ENCODE results near the gene CDHR2. TPM values are rescaled to one million over a fixed set of nuclear protein-coding genes. Genes with fewer than 3 reads are reported as not detected.
A peak's percentile ranks its signal among the peaks of the same experiment; 100 is the strongest.

The CDHR2 gene
- total RNA-seq, 1 donor from 2014 or later = 0.40 TPM

DNA sequence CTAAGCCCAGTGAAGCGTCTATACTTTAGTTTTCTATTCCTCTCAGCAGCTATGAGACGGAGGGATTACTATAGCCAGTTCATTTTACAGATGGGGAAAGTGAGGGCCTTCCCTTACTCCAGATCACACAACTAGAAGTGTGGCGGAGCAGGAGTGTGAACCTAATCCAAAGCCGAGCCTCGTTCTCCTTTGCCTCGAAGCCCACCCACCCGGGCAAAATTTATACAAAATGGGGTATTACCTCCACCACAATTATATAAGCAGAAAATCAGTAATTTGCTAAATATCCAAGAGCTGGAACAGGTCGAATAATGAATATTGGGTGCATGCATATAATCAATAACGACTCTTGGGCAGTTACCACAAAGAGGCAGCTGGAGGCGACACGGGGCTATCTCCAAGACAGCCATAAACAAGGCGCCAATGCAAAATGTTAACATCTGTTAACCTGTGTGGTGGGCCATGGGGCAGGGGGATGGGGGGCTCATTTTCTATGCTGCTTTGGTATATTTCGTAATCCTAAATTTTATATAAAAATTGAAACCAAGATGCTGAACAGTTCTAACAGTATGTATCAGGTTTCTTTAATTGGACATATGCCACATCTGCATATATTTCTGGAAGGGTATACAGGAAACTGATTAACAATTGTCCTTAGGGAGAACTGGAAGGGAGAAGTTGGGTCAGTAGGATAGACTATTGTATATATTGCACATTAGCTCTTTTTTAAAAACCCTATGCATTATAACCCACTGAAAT lies 10.7 kb upstream of the CDHR2 start:
- no peak for DNase-seq (ENCODE audit: low spot score)

DNA sequence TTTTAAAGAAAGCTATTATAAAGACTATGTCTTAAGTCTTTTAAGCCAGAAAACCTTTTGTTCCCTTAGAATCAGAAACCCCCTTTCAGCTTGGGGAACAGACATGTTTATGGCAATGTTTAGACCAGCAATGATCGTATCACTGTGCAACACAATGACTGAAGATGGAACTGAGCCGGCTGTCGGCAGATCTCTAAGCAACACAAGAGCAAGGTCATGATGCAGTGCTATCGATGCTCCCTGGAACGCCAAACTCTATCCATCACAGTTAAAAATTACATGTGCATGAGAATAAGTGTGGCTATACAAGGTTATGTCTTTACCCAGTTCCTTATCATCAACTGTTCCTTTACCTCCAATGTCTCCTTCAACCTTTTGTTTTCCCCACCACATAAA lies 10.2 kb upstream of the CDHR2 start:
- Mint-ChIP-seq H3K36me3 (ENCODE audit: low read depth) (no peaks in the 10 kb centered on the region), H3K9me3 (ENCODE audit: low read depth) (no peaks in the 10 kb centered on the region), H3K27me3 (ENCODE audit: low read depth) (no peaks in the 10 kb centered on the region), H3K27ac (ENCODE audit: unreplicated experiment) (no peak overlapping the region), H3K4me3 (ENCODE audit: unreplicated experiment) (no peak overlapping the region), H3K4me1 (ENCODE audit: low read depth) (peaks cover 61% of the 10 kb centered on the region)
- no peak for DNase-seq (ENCODE audit: low spot score)
- TF ChIP-seq, protein P1, sequence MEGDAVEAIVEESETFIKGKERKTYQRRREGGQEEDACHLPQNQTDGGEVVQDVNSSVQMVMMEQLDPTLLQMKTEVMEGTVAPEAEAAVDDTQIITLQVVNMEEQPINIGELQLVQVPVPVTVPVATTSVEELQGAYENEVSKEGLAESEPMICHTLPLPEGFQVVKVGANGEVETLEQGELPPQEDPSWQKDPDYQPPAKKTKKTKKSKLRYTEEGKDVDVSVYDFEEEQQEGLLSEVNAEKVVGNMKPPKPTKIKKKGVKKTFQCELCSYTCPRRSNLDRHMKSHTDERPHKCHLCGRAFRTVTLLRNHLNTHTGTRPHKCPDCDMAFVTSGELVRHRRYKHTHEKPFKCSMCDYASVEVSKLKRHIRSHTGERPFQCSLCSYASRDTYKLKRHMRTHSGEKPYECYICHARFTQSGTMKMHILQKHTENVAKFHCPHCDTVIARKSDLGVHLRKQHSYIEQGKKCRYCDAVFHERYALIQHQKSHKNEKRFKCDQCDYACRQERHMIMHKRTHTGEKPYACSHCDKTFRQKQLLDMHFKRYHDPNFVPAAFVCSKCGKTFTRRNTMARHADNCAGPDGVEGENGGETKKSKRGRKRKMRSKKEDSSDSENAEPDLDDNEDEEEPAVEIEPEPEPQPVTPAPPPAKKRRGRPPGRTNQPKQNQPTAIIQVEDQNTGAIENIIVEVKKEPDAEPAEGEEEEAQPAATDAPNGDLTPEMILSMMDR (IDR thresholded peaks at IDR 0.05) = no peak

More for the DNA sequence above, 10.7 kb upstream of the CDHR2 start:
- no peaks in the 10 kb centered on the region for H3K9me3 Mint-ChIP-seq (ENCODE audit: low read depth)
- TF ChIP-seq, protein P1 (IDR thresholded peaks at IDR 0.05) = peak; percentile 28
- peaks cover 62% of the 10 kb centered on the region for H3K4me1 Mint-ChIP-seq (ENCODE audit: low read depth)
- peak overlapping the region; percentile 91 for H3K4me3 Mint-ChIP-seq (ENCODE audit: unreplicated experiment)
- H3K27ac Mint-ChIP-seq (ENCODE audit: unreplicated experiment) = peak overlapping the region; percentile 99
- no peaks in the 10 kb centered on the region for H3K36me3 Mint-ChIP-seq (ENCODE audit: low read depth)
- no peaks in the 10 kb centered on the region for H3K27me3 Mint-ChIP-seq (ENCODE audit: low read depth)

DNA sequence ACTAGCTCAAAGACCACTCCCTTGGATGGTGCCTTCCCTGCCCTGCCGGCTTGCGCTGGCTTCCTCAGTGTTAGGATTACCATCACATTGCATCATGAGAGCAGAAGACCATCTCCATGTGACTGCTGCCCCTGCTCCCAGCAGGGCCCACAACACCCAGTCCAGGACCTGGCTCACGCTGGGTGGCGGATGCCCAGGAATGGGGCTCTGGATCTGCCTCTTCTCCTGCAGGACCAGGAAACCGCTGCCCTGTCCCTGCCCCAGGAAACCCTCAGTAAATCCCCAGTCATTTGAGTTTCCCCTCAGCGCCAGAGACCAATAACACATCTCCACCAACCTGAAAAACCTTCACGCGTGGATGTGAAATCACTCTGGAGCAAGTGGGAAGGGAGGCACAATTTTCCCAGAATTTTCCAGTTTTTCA lies 8.7 kb upstream of the CDHR2 start:
- H3K4me3 Mint-ChIP-seq (ENCODE audit: unreplicated experiment) = no peak overlapping the region
- no peak for DNase-seq (ENCODE audit: low spot score)

DNA sequence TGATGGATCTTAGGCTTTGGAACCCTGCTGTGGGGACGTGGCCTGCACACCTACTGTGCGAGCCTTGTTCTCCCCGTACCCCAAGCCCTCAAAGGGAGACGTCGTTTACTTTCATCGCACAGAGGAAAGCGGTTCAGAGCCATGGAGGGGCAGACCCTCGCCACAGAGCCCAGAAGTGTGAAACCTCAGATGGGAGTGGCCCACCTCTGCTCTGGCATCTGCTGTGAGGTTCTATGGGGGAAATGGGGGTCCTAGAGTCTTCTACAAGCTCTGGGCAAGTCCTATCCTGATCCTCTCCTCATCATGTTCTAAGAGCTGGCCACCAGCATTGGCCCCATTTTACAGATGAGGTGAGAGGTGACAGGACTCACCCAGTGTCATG lies 8.2 kb upstream of the CDHR2 start:
- peaks cover 45% of the 10 kb centered on the region for H3K4me1 Mint-ChIP-seq (ENCODE audit: low read depth)
- H3K27ac Mint-ChIP-seq (ENCODE audit: unreplicated experiment) = peak overlapping the region; percentile 90
- DNase-seq (ENCODE audit: low spot score) = no peak
- no peak overlapping the region for H3K4me3 Mint-ChIP-seq (ENCODE audit: unreplicated experiment)
- TF ChIP-seq, protein P1 (IDR thresholded peaks at IDR 0.05) = no peak
- H3K9me3 Mint-ChIP-seq (ENCODE audit: low read depth) = no peaks in the 10 kb centered on the region
- H3K36me3 Mint-ChIP-seq (ENCODE audit: low read depth) = no peaks in the 10 kb centered on the region
- no peaks in the 10 kb centered on the region for H3K27me3 Mint-ChIP-seq (ENCODE audit: low read depth)

More for the DNA sequence above, 8.7 kb upstream of the CDHR2 start:
- TF ChIP-seq, protein P1 (IDR thresholded peaks at IDR 0.05) = no peak
- peaks cover 50% of the 10 kb centered on the region for H3K4me1 Mint-ChIP-seq (ENCODE audit: low read depth)
- H3K27ac Mint-ChIP-seq (ENCODE audit: unreplicated experiment) = peak overlapping the region; percentile 90
- no peaks in the 10 kb centered on the region for H3K27me3 Mint-ChIP-seq (ENCODE audit: low read depth)
- H3K9me3 Mint-ChIP-seq (ENCODE audit: low read depth) = no peaks in the 10 kb centered on the region
- no peaks in the 10 kb centered on the region for H3K36me3 Mint-ChIP-seq (ENCODE audit: low read depth)

DNA sequence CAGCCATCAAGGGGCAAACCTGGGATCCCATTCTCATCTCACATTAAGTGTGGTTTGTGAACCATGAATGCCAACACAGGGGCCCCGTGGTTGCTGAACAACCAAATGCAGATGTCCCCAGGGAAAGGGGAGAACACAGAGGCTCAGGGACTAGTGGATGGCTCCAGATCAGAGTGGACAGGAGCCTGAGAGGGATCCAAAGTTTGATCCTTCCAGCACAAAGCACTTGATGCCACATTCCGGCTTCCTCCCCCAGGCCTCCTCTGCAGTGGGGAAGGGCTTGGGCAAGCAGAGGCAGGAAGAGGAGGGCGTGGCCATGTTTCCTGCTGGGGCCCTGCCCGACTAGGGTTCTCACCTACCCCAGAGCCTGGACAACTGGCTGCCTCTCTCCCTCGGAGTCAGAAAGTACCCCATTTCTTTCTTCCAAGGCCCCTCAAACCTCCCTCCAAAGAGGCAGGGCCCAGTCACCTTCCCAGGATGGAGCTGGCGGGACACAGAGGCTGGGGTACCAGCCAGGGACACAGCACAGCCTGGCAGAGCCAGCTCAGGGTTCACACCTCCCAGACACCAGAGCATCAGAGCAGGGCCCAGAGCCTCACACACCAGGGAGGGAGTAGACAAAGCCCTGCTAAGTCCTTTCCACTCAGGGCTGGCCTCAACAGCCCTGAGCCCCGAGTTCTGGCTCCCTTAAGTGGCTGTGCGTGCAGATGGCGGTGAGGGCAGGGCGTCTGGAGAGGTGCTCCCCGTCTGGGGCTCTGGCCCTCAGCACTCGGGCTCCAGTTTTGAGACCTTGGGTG lies 7.6 kb upstream of the CDHR2 start:
- TF ChIP-seq, protein P1 (IDR thresholded peaks at IDR 0.05) = no peak
- Mint-ChIP-seq H3K27me3 (ENCODE audit: low read depth) (no peaks in the 10 kb centered on the region), H3K9me3 (ENCODE audit: low read depth) (no peaks in the 10 kb centered on the region), H3K36me3 (ENCODE audit: low read depth) (no peaks in the 10 kb centered on the region), H3K4me1 (ENCODE audit: low read depth) (peaks cover 43% of the 10 kb centered on the region), H3K4me3 (ENCODE audit: unreplicated experiment) (peak overlapping the region; percentile 66), H3K27ac (ENCODE audit: unreplicated experiment) (peak overlapping the region; percentile 41)
- DNase-seq (ENCODE audit: low spot score) = no peak

Measured in chondrocyte (in vitro differentiated cells).